Measurements from ENCODE around the gene AKR1A1. TPM values are rescaled to one million over a fixed set of nuclear protein-coding genes. Genes with fewer than 3 reads are reported as not detected.
"Not testable (repeated sequence)": the region's sequence is repeated elsewhere in the genome, so short reads cannot be mapped to it uniquely, and the experiment has no call there.

The AKR1A1 gene
- total RNA-seq, 2 donors from 2014 or later, result 44.0 to 57.0 TPM

DNA sequence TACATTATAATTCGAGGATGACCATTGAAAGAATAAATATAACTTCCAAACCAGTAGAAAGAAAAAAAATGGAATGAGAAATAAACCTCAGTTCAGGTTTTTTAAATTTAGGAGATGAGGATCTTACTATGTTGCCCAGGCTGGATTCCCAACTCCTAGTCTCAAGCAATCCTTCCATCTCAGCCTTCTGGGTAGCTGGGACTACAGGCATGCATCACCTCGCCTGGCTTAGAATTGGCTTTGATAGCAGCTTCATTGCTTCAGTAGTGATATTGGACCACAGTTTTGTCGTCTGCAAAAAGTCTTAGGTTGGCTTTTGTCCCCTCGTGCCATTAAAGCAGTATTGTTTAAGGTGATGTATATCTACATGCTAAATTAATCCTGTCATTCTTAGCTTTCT lies 36.1 kb downstream of the AKR1A1 start:
- H3K27me3 Mint-ChIP-seq, result no peaks in the 10 kb centered on the region
- H3K4me3 Mint-ChIP-seq, result peak overlapping the region; percentile 99
- ATAC-seq (no peak), DNase-seq (no peak)
- peak overlapping the region; percentile 99 for H3K27ac Mint-ChIP-seq
- H3K4me1 Mint-ChIP-seq, result peaks cover 35% of the 10 kb centered on the region
- no peaks in the 10 kb centered on the region for H3K9me3 ChIP-seq (ENCODE audit: control insufficient read depth, low read length, poor library complexity, severe bottlenecking)
- peaks cover 2% of the 10 kb centered on the region for H3K36me3 Mint-ChIP-seq (ENCODE audit: low read depth)

DNA sequence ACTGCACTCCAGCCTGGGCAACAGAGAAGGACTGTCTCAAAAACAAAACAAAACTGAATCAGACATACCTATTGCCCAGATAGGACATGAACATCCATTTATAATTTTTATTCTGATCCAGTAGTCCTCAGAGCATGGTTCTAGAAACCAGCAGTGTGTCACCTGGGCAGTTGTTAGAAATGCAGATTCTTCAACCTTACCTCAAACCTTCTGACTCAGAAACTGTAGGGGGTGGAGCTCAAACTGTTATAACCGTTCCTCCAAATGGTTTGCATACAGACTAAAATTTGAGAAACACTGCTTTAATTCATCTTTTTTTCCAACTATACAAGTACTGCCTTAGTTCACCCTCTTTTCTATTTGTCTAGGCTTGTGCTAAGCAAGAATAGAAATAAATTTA lies 39.2 kb downstream of the AKR1A1 start:
- Mint-ChIP-seq H3K4me1 (peaks cover 27% of the 10 kb centered on the region), H3K4me3 (no peak overlapping the region), H3K27me3 (no peaks in the 10 kb centered on the region), H3K27ac (no peak overlapping the region), H3K36me3 (ENCODE audit: low read depth) (no peaks in the 10 kb centered on the region)
- DNase-seq (no peak), ATAC-seq (no peak)
- no peaks in the 10 kb centered on the region for H3K9me3 ChIP-seq (ENCODE audit: control insufficient read depth, low read length, poor library complexity, severe bottlenecking)

- Mint-ChIP-seq H3K27me3 (no peaks in the 10 kb centered on the region), H3K36me3 (ENCODE audit: low read depth) (peaks cover 4% of the 10 kb centered on the region), H3K27ac (no peak overlapping the region), H3K4me1 (peaks cover 17% of the 10 kb centered on the region), H3K4me3 (no peak overlapping the region)
- DNase-seq (no peak), ATAC-seq (no peak)
- H3K9me3 ChIP-seq (ENCODE audit: control insufficient read depth, low read length, poor library complexity, severe bottlenecking), result no peaks in the 10 kb centered on the region
These were observed 43.8 kb downstream of the AKR1A1 start for GRCh38 chr1:45594412-45594811.

GRCh38 chr1:45596765-45597164 lies 46.1 kb downstream of the AKR1A1 start:
- peaks cover 25% of the 10 kb centered on the region for H3K4me1 Mint-ChIP-seq
- not testable (repeated sequence) for H3K36me3 Mint-ChIP-seq (ENCODE audit: low read depth); H3K27ac Mint-ChIP-seq; H3K4me3 Mint-ChIP-seq; DNase-seq; H3K9me3 ChIP-seq (ENCODE audit: control insufficient read depth, low read length, poor library complexity, severe bottlenecking); ATAC-seq; H3K27me3 Mint-ChIP-seq

DNA sequence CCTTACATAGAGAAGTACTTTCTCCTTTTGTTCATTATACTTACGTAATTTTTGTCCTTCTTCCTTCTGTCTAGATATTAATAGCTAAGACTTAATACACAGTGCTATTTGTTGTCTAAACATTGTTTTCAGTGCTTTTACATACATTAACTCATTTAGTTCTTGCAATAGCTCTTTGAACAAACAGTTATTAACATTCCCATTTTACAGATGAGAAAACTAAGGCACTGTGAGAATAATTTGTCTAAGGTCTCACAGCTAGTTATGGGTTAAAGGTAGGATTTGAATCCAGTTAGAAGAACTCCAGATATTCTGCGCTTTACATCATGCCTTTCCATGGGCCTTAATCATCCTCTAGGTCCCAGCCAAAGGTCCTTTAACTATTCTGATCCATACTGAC lies 53.6 kb downstream of the AKR1A1 start:
- no peak overlapping the region for H3K27ac Mint-ChIP-seq
- peaks cover 16% of the 10 kb centered on the region for H3K36me3 Mint-ChIP-seq (ENCODE audit: low read depth)
- H3K27me3 Mint-ChIP-seq, result no peaks in the 10 kb centered on the region
- ATAC-seq (no peak), DNase-seq (no peak)
- no peaks in the 10 kb centered on the region for H3K9me3 ChIP-seq (ENCODE audit: control insufficient read depth, low read length, poor library complexity, severe bottlenecking)
- peaks cover 41% of the 10 kb centered on the region for H3K4me1 Mint-ChIP-seq
- no peak overlapping the region for H3K4me3 Mint-ChIP-seq

DNA sequence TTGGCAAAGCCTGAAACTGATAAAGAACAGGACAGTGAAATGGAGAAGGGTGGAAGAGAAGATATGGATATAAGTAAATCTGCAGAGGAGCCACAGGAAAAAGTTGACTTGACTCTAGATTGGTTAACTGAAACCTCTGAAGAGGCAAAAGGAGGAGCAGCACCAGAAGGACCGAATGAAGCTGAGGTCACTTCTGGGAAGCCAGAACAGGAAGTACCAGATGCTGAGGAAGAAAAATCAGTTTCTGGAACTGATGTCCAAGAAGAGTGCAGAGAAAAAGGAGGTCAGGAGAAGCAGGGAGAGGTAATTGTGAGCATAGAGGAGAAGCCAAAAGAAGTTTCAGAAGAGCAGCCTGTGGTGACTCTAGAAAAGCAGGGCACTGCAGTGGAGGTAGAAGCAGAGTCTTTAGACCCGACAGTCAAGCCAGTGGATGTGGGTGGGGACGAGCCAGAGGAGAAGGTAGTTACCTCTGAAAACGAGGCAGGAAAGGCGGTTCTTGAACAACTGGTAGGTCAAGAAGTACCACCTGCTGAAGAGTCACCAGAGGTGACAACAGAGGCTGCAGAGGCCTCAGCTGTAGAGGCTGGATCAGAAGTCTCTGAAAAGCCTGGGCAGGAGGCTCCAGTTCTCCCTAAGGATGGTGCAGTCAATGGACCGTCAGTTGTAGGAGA lies 56.9 kb downstream of the AKR1A1 start:
- Mint-ChIP-seq H3K4me3 (no peak overlapping the region), H3K36me3 (ENCODE audit: low read depth) (peaks cover 18% of the 10 kb centered on the region), H3K4me1 (peaks cover 32% of the 10 kb centered on the region), H3K27me3 (no peaks in the 10 kb centered on the region), H3K27ac (peak overlapping the region; percentile 68)
- no peaks in the 10 kb centered on the region for H3K9me3 ChIP-seq (ENCODE audit: control insufficient read depth, low read length, poor library complexity, severe bottlenecking)
- ATAC-seq, result no peak
- no peak for DNase-seq

- H3K36me3 Mint-ChIP-seq (ENCODE audit: low read depth), result peaks cover 18% of the 10 kb centered on the region
- peaks cover 32% of the 10 kb centered on the region for H3K4me1 Mint-ChIP-seq
- no peak overlapping the region for H3K4me3 Mint-ChIP-seq
- no peaks in the 10 kb centered on the region for H3K27me3 Mint-ChIP-seq
- ATAC-seq, result peak; percentile 53
- peak overlapping the region; percentile 68 for H3K27ac Mint-ChIP-seq
- DNase-seq, result no peak
- no peaks in the 10 kb centered on the region for H3K9me3 ChIP-seq (ENCODE audit: control insufficient read depth, low read length, poor library complexity, severe bottlenecking)
These were observed 57.8 kb downstream of the AKR1A1 start for GRCh38 chr1:45608175-45609156.

GRCh38 chr1:45610589-45611226 lies 60.1 kb downstream of the AKR1A1 start:
- Mint-ChIP-seq H3K4me3 (peak overlapping the region; percentile 61), H3K27me3 (no peaks in the 10 kb centered on the region), H3K36me3 (ENCODE audit: low read depth) (peaks cover 17% of the 10 kb centered on the region), H3K27ac (peak overlapping the region; percentile 68), H3K4me1 (peaks cover 24% of the 10 kb centered on the region)
- DNase-seq (no peak), ATAC-seq (no peak)
- H3K9me3 ChIP-seq (ENCODE audit: control insufficient read depth, low read length, poor library complexity, severe bottlenecking), result no peaks in the 10 kb centered on the region

DNA sequence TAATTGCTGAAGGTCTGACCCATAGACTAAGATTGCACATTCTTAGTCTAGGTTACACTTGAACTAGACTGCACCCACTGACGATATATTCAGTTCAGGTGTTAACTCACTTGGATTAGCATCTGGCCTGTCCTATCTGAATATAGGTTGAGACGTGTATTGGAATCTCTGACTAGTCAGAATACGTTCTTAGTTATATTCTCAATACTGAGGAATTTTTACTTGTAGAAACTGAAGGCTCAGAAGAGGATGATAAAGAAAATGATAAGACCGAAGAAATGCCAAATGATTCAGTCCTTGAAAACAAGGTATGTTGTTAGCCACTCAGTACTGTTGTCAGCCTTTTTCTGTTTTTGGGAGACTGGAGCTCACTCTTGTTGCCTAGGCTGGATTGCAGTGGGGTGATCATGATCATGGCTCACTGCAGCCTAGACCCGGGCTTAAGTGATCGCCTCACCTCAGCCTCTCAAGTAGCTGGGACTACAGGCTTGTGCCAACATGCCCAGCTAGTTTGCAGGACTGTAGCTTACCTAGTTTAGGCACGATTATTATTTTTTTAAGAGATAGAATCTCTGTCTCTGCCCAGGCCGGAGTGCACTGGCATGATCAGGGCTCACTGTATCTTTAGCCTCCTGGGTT lies 62.4 kb downstream of the AKR1A1 start:
- Mint-ChIP-seq H3K4me1 (peaks cover 8% of the 10 kb centered on the region), H3K27me3 (no peaks in the 10 kb centered on the region), H3K4me3 (no peak overlapping the region), H3K36me3 (ENCODE audit: low read depth) (peaks cover 13% of the 10 kb centered on the region), H3K27ac (peak overlapping the region; percentile 49)
- DNase-seq, result no peak
- no peak for ATAC-seq
- H3K9me3 ChIP-seq (ENCODE audit: control insufficient read depth, low read length, poor library complexity, severe bottlenecking), result no peaks in the 10 kb centered on the region

DNA sequence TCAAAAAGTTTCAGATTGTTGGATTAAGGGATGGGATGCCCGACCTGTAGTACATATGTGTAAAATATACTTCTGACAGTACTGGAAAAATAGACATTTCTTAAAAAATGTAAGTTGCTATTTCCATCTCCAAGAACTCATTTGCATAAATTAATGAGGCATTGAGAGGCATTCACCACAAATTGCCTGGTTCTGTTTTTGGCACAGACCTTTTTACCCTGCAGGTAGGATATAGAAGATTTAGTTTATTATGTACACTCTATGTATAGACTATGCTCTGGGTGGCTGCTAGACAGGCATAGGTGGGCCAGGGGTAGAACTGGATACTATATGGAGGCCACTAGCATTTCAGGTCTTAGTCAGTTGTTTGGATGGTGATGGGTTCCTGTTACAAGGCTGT lies 65.3 kb downstream of the AKR1A1 start:
- Mint-ChIP-seq H3K4me3 (no peak overlapping the region), H3K36me3 (ENCODE audit: low read depth) (peaks cover 9% of the 10 kb centered on the region), H3K27me3 (no peaks in the 10 kb centered on the region), H3K4me1 (peaks cover 2% of the 10 kb centered on the region), H3K27ac (no peak overlapping the region)
- H3K9me3 ChIP-seq (ENCODE audit: control insufficient read depth, low read length, poor library complexity, severe bottlenecking), result no peaks in the 10 kb centered on the region
- DNase-seq (no peak), ATAC-seq (no peak)

GRCh38 chr1:45617618-45618017 lies 67.0 kb downstream of the AKR1A1 start:
- Mint-ChIP-seq H3K27me3 (no peaks in the 10 kb centered on the region), H3K36me3 (ENCODE audit: low read depth) (peaks cover 9% of the 10 kb centered on the region), H3K4me1 (peaks cover 2% of the 10 kb centered on the region), H3K27ac (peak overlapping the region; percentile 90), H3K4me3 (no peak overlapping the region)
- DNase-seq (no peak), ATAC-seq (no peak)
- H3K9me3 ChIP-seq (ENCODE audit: control insufficient read depth, low read length, poor library complexity, severe bottlenecking), result no peaks in the 10 kb centered on the region

DNA sequence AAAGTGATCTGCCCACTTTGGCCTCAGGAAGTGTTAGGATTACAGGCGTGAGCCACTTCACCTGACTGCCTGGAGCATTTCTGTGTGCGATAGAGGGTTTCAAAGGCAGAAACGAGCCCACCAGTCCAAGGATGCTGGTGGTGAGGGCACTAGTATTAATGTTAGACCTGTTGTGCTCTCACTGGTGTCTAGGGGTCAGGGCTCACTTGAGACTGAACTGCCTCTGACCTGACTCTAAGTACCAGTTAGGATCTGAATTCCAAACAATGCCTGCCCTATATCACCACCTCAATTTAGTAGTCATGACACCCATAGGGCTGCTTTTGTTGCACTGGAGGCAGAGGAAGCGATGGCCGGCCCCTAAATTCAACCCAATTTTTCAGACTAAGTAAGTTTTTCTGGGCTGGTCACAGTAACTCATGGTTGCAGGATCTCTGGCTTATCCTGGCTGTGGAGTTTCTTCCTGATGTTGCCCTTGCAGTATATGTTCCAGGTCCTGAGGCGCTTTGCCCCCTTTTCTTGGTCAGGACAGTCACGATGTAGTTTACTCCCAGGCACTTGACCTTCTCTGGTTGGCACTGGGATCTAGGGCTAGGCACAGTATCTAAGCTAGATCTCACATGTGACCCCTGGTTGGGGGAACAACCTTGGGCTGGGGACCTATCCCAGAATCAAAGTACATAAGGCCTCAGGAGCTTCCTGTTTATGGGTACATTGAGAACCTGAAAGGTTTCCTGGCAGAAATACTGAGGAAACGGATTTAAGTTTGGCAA lies 68.7 kb downstream of the AKR1A1 start:
- peaks cover 9% of the 10 kb centered on the region for H3K36me3 Mint-ChIP-seq (ENCODE audit: low read depth)
- ATAC-seq, result no peak
- peaks cover 2% of the 10 kb centered on the region for H3K4me1 Mint-ChIP-seq

More for the DNA sequence above, 68.7 kb downstream of the AKR1A1 start:
- H3K27ac Mint-ChIP-seq, result peak overlapping the region; percentile 78
- no peak overlapping the region for H3K4me3 Mint-ChIP-seq
- no peaks in the 10 kb centered on the region for H3K27me3 Mint-ChIP-seq
- H3K9me3 ChIP-seq (ENCODE audit: control insufficient read depth, low read length, poor library complexity, severe bottlenecking), result no peaks in the 10 kb centered on the region
- DNase-seq, result no peak
